GM18907 (cell line): ENCODE data around the gene SOX9.
"Not testable (repeated sequence)": the region's sequence is repeated elsewhere in the genome, so short reads cannot be mapped to it uniquely, and the experiment has no call there.

ENCODE experiments used
- ATAC-seq: cut with Tn5 transposase; IDR thresholded peaks from one replicate; pipeline ENCODE4 v1.9.1; 2021; ENCODE audit warnings: mild to moderate bottlenecking, moderate library complexity; ENCODE audit not compliant: unreplicated experiment

Gene SOX9

DNA sequence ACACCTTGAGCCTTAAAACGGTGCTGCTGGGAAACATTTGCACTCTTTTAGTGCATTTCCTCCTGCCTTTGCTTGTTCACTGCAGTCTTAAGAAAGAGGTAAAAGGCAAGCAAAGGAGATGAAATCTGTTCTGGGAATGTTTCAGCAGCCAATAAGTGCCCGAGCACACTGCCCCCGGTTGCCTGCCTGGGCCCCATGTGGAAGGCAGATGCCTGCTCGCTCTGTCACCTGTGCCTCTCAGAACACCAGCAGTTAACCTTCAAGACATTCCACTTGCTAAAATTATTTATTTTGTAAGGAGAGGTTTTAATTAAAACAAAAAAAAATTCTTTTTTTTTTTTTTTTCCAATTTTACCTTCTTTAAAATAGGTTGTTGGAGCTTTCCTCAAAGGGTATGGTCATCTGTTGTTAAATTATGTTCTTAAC lies 4.4 kb downstream of the SOX9 start:
- ATAC-seq = no peak

DNA sequence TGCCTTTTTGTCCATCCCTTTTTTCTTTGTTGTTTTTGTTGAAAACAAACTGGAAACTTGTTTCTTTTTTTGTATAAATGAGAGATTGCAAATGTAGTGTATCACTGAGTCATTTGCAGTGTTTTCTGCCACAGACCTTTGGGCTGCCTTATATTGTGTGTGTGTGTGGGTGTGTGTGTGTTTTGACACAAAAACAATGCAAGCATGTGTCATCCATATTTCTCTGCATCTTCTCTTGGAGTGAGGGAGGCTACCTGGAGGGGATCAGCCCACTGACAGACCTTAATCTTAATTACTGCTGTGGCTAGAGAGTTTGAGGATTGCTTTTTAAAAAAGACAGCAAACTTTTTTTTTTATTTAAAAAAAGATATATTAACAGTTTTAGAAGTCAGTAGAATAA lies 4.9 kb downstream of the SOX9 start:
- ATAC-seq = no peak

DNA sequence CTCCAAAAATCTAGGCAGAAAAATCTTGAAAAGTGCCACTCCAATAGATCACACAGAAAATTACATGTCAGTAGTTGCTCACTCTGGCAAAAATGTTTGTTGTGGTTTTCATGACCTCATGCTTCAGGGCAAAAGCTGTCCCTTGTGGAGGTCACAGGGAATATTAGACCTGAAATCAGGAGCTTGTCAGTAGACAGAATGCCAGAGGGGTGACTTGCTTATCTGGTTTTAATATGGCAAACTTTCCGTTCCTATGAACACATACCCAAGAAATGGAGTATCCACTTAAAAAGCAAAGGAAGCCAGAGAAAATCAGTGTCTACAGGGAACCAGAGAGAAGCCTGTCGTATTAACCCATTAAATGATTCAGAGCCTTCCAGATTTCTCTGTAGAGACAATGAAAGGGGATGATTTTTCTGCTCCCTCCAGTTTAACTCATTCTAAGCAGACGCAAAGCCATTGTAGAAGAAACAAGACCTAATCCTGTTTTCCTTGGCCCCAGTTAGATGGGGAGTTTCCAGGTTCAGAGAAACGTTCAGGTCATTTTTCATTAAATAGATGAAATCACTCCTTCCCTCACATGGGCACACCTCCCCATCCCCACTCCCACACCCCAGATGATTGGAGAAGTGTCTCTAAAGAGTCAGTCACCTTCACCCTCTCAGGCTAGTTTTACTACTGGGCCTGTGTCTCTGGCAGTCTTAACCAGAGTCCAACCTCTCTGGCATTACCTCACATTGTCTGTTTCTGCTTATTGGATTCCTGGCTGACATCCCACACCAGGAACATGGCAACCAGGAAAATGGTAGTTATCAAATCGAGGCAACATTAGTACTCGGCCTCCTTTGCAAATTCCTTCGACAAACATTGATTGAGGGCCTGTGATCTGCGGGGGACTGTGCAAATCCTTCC lies 6.0 kb downstream of the SOX9 start:
- ATAC-seq = no peak

DNA sequence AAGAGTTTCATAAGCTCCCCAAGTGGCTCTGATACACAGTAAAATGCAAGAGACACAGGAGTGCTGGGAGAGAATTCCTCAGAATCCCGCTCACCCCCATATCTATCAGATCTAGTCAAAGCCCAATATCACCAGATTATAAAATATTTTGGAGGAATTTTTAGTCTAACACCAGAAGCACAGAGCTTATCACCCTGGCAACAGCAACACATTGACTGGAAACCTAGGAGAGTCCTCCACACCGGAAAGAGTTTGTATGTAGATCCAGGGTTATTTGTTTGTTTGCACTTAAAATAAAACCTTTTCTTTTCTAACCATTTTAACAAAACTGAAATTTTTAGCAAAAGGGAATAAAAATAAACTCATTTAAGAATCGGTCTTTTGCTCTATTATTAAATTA lies 7.2 kb downstream of the SOX9 start:
- no peak for ATAC-seq

DNA sequence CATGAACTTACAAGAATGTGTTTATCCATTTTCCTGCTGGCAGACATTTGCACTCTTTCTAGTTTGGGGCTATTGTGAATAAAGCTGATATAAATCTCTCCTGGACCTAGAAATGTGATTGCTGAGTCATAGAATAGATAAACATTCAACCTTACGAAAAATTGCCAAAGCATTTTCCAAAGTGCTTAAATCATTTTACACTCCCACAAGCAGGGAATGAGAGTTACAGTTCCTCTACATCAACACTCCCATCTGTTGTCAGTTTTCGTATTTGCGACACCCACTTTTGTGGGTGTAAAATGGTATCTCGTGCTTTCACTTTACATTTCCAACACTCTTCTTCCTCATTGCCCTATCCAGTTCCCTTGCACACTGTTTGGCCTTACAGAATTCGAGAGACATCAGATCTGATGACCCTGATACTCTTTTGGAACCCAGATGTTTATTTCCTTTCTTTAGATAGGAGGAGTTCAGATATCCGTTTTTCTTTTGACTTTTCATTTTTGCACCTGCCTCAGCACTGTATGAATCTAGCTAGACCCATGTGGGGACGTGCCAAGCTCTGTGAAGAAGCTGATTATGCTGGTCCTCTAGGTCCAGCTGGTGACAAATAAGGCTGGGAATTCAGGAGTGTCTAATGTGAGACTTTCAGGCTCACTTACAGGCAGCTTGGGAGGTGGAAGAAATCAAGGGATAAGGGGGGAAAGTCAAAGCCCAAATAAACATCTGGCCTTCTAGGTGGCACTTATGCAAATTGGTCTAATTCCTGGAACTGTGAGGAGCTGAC lies 14.0 kb downstream of the SOX9 start:
- no peak for ATAC-seq

DNA sequence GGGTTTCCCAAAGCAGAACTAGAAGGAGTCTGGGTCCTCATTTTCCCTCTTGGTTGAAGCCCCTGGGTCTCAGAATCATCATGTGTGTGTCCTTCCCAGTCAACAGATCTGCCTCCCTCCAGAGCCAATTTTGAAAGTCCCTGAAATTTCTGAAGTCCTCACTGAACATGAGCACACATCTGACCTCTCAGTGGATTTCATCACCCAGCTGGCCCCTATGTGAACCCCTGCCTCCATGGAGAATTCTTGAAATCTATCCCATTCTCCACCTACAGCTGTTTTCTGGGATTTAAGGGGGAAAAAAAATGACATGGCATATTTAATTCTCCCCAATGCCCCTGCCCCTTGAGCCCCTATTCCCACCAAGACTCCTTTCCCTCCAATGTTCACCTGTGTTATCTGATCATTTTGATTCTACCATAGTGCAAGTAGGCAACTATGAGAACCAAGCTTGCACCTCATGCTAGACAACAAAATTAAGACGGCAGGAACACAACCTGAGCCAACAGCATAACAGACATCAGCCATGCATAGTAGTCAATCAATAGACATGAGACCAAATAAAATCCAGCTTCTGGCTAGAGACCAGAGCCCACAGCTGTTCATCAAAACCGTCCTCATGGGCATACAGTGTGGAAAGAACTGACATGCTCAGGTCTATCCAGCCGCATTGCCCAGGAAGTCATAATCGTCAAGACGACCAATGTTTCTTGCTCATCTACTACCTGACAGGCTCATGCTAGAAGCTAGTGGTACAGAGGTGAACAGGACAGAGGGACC lies 14.9 kb downstream of the SOX9 start:
- ATAC-seq = no peak

DNA sequence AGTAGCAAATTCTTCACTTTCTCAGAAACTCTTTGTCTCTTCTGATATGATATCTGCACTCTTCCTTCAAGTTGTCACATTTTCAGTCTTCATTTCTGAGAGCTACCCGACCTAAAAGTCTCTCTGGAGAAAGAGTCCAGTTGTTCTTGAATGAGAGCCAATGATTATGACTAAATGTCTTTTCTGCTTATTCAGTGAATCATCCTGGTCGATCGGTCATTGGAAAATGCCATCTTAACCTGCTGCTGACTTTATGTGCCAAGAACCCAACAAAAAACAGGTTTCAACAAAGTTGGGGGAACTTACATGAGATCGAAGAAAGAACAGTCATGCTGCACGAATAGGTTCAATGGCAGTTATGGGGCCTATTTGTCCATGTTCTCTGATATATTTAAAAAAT lies 15.9 kb downstream of the SOX9 start:
- no peak for ATAC-seq

DNA sequence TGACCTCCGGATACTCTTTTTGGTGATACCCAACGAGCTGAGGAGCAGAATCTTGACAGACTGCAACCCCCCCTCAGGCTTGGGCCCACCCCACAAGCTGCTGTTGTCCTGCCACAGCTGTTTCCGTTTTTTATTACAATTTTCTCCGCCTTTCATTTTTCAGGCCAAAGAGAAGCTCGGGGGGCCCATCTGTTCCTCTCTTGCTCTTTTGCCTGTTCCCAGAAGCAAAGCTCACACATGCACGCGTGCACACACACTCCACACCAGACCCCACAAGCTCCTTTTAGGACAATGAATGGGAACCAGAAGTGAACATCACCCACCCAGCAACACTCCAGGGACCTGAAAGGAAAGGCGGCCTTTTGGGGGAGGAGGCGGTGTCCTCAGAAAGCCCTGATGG lies 16.3 kb downstream of the SOX9 start:
- ATAC-seq = no peak

DNA sequence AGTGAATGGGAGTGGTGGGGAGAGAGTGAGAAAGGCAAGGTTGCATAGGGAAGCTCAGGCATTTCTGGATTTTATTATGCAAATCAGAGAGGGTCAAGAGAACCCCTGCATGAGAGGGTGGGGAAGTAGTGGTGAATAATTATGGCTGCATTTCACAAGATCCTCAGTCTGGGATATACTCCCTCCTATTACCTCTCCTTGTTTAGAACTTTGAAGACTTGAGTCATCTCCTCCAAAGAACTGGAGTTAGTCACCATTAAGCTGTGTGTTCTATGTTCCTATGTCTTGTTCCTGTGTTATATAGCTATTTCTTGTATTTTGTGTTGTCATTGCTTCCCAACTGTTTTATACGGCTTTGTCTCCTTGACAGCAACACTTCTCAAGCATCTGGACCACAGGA lies 18.4 kb downstream of the SOX9 start:
- ATAC-seq = no peak

DNA sequence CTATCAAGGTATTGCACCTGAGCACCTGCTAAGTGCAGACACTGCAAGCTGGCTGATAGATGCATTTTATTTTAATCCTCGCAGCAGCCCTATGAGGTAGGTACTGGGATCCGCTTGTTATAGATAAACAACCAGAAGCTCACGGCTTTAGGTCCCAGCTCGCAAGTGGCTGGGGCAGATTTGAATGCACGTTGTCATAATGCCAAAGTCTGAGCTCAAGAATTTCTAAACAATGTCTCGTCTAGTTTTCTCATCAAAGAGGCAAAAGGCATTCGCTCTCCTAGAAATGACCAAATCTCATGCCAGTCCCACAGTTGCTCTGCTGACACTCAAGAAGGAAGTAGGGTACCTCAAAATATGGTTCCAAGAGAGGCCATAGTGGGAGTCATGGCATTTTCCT lies 20.5 kb downstream of the SOX9 start:
- no peak for ATAC-seq

DNA sequence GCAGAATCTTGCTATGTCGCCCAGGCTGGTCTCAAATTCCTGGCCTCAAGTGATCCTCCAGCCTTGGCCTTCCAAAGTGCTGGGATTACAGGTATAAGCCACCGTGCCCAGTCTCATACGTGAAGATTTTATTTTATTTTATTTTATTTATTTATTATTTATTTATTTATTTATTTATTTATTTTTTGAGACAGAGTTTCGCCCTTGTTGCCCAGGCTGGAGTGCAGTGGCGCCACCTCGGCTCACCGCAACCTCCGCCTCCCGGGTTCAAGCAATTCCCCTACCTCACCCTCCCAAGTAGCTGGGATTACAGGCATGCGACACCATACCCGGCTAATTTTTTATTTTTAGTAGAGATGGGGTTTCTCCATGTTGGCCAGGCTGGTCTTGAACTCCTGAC lies 21.3 kb downstream of the SOX9 start:
- ATAC-seq = not testable (repeated sequence)

DNA sequence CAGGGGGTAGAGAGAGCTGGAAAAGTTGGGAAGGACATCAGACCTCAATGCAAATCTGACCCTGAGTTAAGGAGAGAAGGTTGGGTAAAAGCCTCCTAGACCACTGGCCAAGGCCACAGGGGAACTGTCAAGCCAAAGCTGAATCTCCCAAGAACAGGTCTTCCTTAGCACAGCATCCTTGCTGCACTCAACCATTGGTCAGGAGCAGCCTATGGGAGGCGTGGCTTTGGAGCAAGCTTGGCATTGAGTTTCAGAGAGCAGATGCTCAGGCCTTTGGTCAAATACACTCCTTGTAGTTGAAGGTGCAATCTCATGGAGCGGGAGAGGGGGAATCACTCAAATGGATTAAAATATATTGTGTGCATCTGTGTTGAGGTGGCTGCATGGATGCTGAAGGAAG lies 21.8 kb downstream of the SOX9 start:
- ATAC-seq = no peak

DNA sequence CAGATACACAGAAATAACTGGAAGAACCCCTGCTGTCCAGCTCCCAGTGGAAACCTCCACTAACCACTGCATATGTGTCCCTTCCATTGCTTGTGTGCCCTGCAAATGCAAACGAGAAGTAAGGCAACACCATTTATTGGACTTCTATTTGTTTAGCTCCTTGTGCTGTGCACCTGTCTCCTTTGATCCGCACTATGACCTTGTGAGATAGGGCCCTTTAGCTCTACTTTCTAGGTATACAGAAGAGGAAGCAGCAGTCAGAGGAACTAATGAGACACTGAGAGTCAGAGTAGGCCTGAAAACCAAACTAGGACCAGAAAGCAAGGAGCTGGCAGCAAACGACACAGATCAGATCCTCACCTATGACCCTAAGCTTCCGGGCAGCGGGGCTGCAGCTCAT lies 22.4 kb downstream of the SOX9 start:
- ATAC-seq = no peak

DNA sequence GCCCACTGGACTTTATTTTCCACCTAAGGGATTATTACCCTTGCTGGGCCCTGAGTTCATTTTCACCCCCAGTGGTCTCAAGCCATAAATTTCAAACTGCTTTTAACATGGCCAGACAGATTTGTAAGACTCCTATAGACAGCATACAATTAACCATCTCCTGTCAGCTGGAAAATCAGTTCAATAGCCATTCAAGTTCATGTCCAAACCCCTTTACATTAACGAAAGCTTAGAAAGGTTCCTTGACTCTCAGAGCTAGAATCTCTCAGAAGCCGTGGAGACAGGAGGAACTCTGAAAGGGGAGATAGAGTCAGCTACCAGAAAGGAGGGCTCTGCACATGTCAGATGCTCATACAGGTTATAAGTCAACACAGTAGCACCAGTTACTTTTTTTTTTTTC lies 23.3 kb downstream of the SOX9 start:
- ATAC-seq = no peak

DNA sequence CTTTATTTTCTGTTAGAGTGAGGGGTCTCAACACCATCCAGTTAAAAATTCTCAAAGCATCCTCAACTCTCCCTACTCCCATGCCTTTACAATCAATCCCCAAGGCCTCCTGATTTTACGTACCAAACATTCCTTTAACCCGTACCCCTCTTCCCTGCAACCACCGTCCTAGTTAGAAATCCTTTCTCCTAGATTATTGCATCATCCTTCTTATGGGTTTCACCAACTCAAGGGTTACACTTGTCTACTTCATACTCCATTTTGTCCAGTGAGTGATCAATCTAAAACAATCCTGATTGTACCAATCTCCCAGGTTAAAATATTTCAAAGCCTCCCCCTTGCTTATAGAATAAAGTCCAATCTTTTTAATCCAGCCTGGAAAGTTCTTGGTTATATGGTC lies 24.7 kb downstream of the SOX9 start:
- no peak for ATAC-seq

DNA sequence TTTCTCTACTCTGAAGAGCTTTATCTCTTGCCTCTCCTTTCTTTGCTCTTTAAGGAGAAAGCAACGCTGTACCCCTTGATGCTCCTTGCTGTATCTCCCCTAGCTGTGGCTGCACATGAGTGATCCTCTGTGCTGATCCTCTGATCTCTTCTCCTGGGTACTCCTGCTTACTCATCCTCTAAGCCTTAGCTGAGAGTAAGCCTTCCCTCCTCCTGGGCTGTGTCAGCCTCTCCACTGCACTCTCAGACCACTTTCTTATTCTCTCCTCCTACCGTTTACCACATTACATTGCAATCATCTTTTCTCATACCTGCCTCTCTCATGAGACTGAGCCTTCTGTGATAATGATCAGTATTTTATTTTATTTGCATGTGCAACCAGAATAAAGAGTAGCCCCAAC lies 25.1 kb downstream of the SOX9 start:
- no peak for ATAC-seq

DNA sequence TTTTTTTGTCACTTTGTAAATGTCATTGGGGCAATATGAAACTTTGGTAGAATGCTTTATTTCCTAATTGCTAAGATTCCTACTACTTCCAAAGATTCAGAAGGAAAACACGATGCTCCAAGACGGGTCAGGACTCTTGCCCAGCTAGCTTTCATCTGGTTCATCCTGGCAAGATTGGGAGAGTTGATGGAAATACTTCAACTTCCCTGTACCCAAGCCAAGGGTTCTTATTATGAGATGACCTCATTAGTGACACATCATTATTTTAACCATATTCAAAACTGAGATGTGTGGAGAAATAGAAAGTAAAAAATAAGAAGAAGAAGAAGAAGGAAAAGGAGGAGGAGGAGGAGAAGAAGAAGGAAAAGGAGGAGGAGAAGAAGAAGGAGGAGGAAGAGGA lies 25.6 kb downstream of the SOX9 start:
- ATAC-seq = no peak

DNA sequence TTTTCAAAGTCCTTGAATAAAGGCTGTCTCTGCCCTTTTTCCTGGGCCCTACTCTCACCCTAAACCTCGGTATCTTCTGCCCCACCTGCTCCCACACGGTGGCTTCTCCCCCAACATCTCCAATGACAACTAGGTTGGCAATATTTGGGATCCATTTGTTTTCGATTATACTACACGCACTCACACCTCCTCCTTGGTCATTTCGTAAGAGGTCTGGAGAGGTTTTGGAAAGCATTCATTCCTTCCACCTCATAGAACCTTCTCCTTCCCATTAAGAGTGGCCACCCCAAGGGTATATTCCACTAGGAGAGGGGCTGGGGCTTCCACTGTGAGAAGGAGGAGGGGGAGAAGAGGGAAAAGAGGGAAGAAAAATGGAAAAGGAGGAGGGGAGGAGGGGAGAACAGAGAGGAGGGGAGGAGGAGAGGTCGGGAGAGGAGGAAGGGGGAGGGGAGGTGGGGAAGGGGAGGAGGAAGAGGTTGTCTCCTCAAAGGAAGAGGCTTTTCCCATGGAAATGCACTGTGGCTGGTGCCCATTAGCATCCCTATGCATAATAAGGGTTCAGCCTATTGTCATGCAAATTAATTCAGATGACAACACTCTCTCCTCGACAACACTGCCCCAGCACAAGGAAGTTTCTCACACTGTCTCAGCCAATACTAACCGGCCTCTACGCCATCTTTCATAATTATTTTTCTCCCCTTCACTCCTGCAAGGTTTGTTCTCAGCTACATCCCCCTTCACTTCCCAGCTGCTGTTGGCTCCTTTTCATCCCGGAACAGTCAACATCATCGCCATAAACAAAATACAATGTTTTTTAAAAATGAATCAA lies 30.0 kb downstream of the SOX9 start:
- no peak for ATAC-seq

DNA sequence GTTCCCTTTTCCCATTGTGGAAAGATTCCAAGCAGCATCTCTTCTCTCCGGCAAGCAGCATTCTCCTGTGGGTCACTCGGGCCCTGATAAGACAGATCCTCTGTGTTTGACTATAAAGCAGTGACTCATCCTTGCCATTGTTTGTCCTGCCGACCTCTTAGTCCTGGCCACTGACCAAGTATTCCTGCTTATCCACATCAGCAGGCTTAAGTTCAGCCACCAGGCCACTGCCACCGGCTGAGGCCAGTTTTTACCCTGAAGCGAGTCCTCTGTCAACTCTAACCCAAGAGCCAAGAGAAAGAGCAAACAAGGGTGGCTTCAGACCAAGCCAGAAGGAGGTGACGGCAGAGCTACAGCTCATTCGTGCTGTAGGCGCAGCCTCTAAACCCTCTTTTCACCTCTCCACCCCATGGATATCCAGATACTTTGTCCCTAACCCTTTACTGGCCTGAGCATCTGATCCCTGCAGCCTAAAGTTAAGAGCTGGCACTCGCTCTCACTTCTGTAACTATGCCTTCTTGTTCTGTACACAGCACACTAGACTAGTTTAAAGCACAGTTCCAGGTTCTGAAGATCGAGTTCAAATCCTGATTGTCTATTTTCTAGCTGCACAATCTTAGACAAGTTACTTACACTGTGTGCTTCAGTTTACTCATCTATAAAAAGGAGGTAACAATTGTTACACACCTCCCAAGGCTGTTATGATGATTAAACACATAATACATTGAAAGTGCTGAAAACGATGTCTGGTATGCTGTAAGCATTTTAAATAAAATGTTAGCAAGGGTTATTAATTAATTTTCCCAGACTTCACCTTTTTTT lies 31.0 kb downstream of the SOX9 start:
- ATAC-seq = no peak
